HG02870 (cell line): Measurements from ENCODE around the gene GAS2.

ENCODE experiments used
- ATAC-seq: cut with Tn5 transposase; IDR thresholded peaks from one replicate; pipeline ENCODE4 v1.9.1; 2021; ENCODE audit warnings: mild to moderate bottlenecking, moderate library complexity; ENCODE audit not compliant: unreplicated experiment

The GAS2 gene

GRCh38 chr11:22860241-22860640, 193.8 kb downstream of the GAS2 start, which contains the start of gene CCDC179:
TSS of gene CCDC179 (minus strand) at chr11:22860474. CDS start at chr11:22860421, 53 bp downstream.
- no peak for ATAC-seq
